DND-41 (cell line): Measurements from ENCODE around the gene ACR.

Experiments
- ATAC-seq: fragments of 200-7000 bp; cut with Tn5 transposase; 3 replicates; pipeline ENCODE4 v1.9.1; 2021; ENCODE audit warnings: low read depth; ENCODE audit not compliant: insufficient read depth
- DNase-seq: peaks from one replicate; pipeline ENCODE4 v3.0.0-alpha.2; 2020
- H2AFZ ChIP-seq: 2 replicates; pipeline ENCODE4 v1.6.0; 2012; ENCODE audit warnings: low read depth, low read length
- H3K27ac ChIP-seq: 2 replicates; pipeline ENCODE4 v1.5.1; 2012; ENCODE audit warnings: low read length, inconsistent platforms
- H3K27me3 ChIP-seq: fragments of 200-600 bp; sonication (generic); 2 replicates; pipeline ENCODE4 v1.6.0; 2012; ENCODE audit warnings: low read length, mild to moderate bottlenecking, inconsistent platforms; ENCODE audit not compliant: insufficient read depth, poor library complexity
- H3K36me3 ChIP-seq: 2 replicates; pipeline ENCODE4 v1.5.1; 2012; ENCODE audit warnings: low read length, inconsistent platforms; ENCODE audit not compliant: insufficient read depth
- H3K4me1 ChIP-seq: 2 replicates; pipeline ENCODE4 v1.5.1; 2012; ENCODE audit warnings: mild to moderate bottlenecking, low read length; ENCODE audit not compliant: insufficient read depth
- H3K4me2 ChIP-seq: 2 replicates; pipeline ENCODE4 v1.6.0; 2012; ENCODE audit warnings: mild to moderate bottlenecking, moderate library complexity, low read length, inconsistent platforms; ENCODE audit not compliant: insufficient read depth
- H3K4me3 ChIP-seq, 2 experiments: fragments of 200-600 bp in 1 of 2; shearing (Covaris generic) in 1 of 2; 2 replicates each; pipeline ENCODE4 v1.5.1; 2012 to 2016; ENCODE audit warnings: inconsistent platforms in 2 of 2, low read length in 2 of 2, mild to moderate bottlenecking in 2 of 2, low read depth in 1 of 2, moderate library complexity in 1 of 2
- H3K79me2 ChIP-seq: 2 replicates; pipeline ENCODE4 v1.6.0; 2012; ENCODE audit warnings: low read length, inconsistent platforms; ENCODE audit not compliant: insufficient read depth
- H3K9ac ChIP-seq: 2 replicates; pipeline ENCODE4 v1.6.0; 2012; ENCODE audit warnings: low read depth, mild to moderate bottlenecking, inconsistent platforms, low read length, moderate library complexity
- H3K9me3 ChIP-seq: 2 replicates; pipeline ENCODE4 v1.5.1; 2012; ENCODE audit warnings: low read length, moderate library complexity, mild to moderate bottlenecking, inconsistent platforms; ENCODE audit not compliant: insufficient read depth, severe bottlenecking
- H4K20me1 ChIP-seq: 2 replicates; pipeline ENCODE4 v1.6.0; 2012; ENCODE audit warnings: low read length; ENCODE audit not compliant: insufficient read depth
- CTCF ChIP-seq: IDR thresholded peaks from 2 replicates; pipeline ENCODE4 v1.5.1; 2012; ENCODE audit warnings: borderline replicate concordance, low read length, moderate library complexity, mild to moderate bottlenecking; ENCODE audit not compliant: poor library complexity, severe bottlenecking; ENCODE audit errors: extremely low read depth
- EZH2 ChIP-seq: IDR thresholded peaks from 3 replicates; pipeline ENCODE4 v1.6.1; 2012; ENCODE audit warnings: borderline replicate concordance, low read depth, mild to moderate bottlenecking, moderate library complexity, low read length, inconsistent platforms; ENCODE audit not compliant: severe bottlenecking

ACR gene

DNA sequence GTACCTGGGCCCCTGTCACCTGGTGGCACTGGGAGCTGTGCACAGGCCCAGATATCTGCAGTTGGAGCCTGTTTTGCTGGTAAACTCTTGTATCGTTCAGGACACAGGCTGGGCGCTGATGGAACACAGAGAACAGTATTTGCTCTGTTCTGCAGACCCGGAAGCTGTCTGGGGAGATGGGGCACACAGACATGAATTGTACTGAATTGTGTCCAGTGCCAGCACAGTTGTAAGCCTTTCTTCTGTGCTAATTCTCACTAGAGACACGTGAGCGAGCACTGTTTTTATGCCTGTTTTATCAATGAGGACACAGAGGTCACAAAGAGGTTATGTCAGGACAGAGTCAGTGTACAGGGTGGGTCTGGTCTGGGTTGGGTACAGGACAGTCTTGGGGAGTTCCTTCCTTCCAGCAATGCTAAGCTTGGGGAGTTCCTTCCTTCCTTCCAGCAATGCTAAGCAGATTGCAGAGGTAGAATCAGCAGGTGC is 24.4 kb upstream of the ACR start:
- H3K27ac ChIP-seq, result no peak overlapping the region
- no peak overlapping the region for H3K4me3 ChIP-seq
- H3K4me2 ChIP-seq, result no peak overlapping the region
- no peaks in the 10 kb centered on the region for H3K4me1 ChIP-seq
- TF ChIP-seq EZH2 (no peak), CTCF (no peak)
- H2AFZ ChIP-seq, result no peak overlapping the region
- peaks cover 19% of the 10 kb centered on the region for H4K20me1 ChIP-seq
- no peaks in the 10 kb centered on the region for H3K36me3 ChIP-seq
- H3K9ac ChIP-seq, result no peak overlapping the region
- DNase-seq (no peak), ATAC-seq (no peak)
- no peaks in the 10 kb centered on the region for H3K9me3 ChIP-seq
- peaks cover 4% of the 10 kb centered on the region for H3K27me3 ChIP-seq
- H3K79me2 ChIP-seq, result no peaks in the 10 kb centered on the region

- no peaks in the 10 kb centered on the region for H3K79me2 ChIP-seq
- DNase-seq (no peak), ATAC-seq (no peak)
- H3K4me1 ChIP-seq, result no peaks in the 10 kb centered on the region
- no peak overlapping the region for H3K4me2 ChIP-seq
- H3K27me3 ChIP-seq, result peaks cover 4% of the 10 kb centered on the region
- no peak for TF ChIP-seq EZH2
- no peak for TF ChIP-seq CTCF
- H4K20me1 ChIP-seq, result peaks cover 21% of the 10 kb centered on the region
- no peak overlapping the region for H3K9ac ChIP-seq
- H2AFZ ChIP-seq, result no peak overlapping the region
- no peak overlapping the region for H3K4me3 ChIP-seq
- no peaks in the 10 kb centered on the region for H3K36me3 ChIP-seq
- H3K9me3 ChIP-seq, result no peaks in the 10 kb centered on the region
- H3K27ac ChIP-seq, result no peak overlapping the region
These were observed 23.9 kb upstream of the ACR start for GRCh38 chr22:50714150-50714549.

DNA sequence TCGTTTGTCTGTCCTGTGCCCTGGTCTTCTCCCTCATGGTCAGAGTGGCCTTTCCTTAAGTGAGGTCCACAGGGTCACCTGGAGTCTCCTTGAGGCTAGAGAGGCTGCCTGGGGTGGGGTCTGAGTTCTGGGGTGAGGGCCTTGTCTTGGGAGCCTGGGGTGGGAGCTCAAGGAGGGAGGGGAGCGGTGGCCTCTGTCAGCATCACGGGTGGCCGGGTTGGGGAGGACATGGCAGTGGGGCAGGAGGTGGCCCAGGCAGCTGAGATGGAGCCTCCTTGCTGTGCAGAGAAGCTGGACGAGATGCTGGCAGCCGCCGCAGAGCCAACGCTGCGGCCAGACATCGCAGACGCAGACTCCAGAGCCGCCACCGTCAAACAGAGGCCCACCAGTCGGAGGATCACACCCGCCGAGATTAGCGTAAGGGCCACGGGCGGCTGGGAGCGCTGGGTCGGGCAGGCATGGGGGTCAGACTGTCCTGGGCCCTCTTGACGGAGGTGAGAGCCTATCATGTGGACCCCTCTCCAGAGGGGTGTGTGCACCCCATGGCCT is 23.3 kb upstream of the ACR start:
- Histone ChIP-seq H3K79me2 (no peaks in the 10 kb centered on the region), H3K4me1 (no peaks in the 10 kb centered on the region), H3K27ac (no peak overlapping the region), H3K36me3 (no peaks in the 10 kb centered on the region), H3K27me3 (peaks cover 4% of the 10 kb centered on the region), H3K9me3 (no peaks in the 10 kb centered on the region), H2AFZ (no peak overlapping the region), H4K20me1 (peaks cover 22% of the 10 kb centered on the region), H3K9ac (no peak overlapping the region), H3K4me3 (no peak overlapping the region), H3K4me2 (no peak overlapping the region)
- no peak for DNase-seq
- ATAC-seq, result no peak
- TF ChIP-seq EZH2, result no peak
- TF ChIP-seq CTCF, result no peak
